ENCODE measurements around the gene LGALS1. TPM values are rescaled to one million over a fixed set of nuclear protein-coding genes. Genes with fewer than 3 reads are reported as not detected.

LGALS1 gene
- total and polyA plus RNA-seq, 2 donors: 482 to 554 TPM

- under 1% methylated on average over 101 of the region's 101 CpGs for WGBS
- peak; percentile 96 to 99 (median 99) for DNase-seq (ENCODE audit: low read depth in 6 of 9, low spot score in 9 of 9)
- Histone ChIP-seq H3K36me3 (ENCODE audit: control insufficient read depth in 2 of 2, insufficient read depth in 2 of 2, low read length in 1 of 2) (peaks cover 9 to 15% of the 10 kb centered on the region in 2 donors), H3K4me3 (ENCODE audit: low read length in 2 of 2) (peak within 1 kb of the TSS; percentile 71 to 77), H3K9me3 (ENCODE audit: control insufficient read depth in 2 of 2, insufficient read depth in 1 of 2, low read length in 1 of 2) (no peaks in the 10 kb centered on the region), H3K4me1 (ENCODE audit: control insufficient read depth in 2 of 2, insufficient read depth in 2 of 2, low read length in 2 of 2) (peaks cover 32 to 37% of the 10 kb centered on the region in 2 donors), H3K27ac (ENCODE audit: low read depth in 1 of 2, low read length in 1 of 2) (peak within 1 kb of the TSS; percentile 86 to 92), H3K27me3 (ENCODE audit: control insufficient read depth in 2 of 2, insufficient read depth in 1 of 2, low read length in 1 of 2) (no peaks in the 10 kb centered on the region)
Observed at GRCh38 chr22:37658133-37659065, 17.0 kb upstream of the LGALS1 start, which contains the start of gene PDXP. PDXP (plus strand) TSS chr22:37658723; CDS start chr22:37658783, 60 bp downstream.

GRCh38 chr22:37659066-37659896 lies 16.2 kb upstream of the LGALS1 start:
- 4% methylated on average over 68 of the region's 68 CpGs for WGBS
- Histone ChIP-seq H3K4me3 (ENCODE audit: low read length in 2 of 2) (peak overlapping the region; percentile 71 to 77), H3K9me3 (ENCODE audit: control insufficient read depth in 2 of 2, insufficient read depth in 1 of 2, low read length in 1 of 2) (no peaks in the 10 kb centered on the region), H3K27ac (ENCODE audit: low read depth in 1 of 2, low read length in 1 of 2) (peak overlapping the region; percentile 44 to 71), H3K36me3 (ENCODE audit: control insufficient read depth in 2 of 2, insufficient read depth in 2 of 2, low read length in 1 of 2) (peaks cover 2 to 16% of the 10 kb centered on the region in 2 donors), H3K4me1 (ENCODE audit: control insufficient read depth in 2 of 2, insufficient read depth in 2 of 2, low read length in 2 of 2) (peaks cover 32 to 37% of the 10 kb centered on the region in 2 donors), H3K27me3 (ENCODE audit: control insufficient read depth in 2 of 2, insufficient read depth in 1 of 2, low read length in 1 of 2) (no peaks in the 10 kb centered on the region)
- DNase-seq (ENCODE audit: low read depth in 6 of 9, low spot score in 9 of 9): peak in 2 of 9 donors; percentile 57 to 61

- Histone ChIP-seq H3K27me3 (ENCODE audit: control insufficient read depth in 2 of 2, insufficient read depth in 1 of 2, low read length in 1 of 2) (no peaks in the 10 kb centered on the region), H3K9me3 (ENCODE audit: control insufficient read depth in 2 of 2, insufficient read depth in 1 of 2, low read length in 1 of 2) (no peaks in the 10 kb centered on the region), H3K4me3 (ENCODE audit: low read length in 2 of 2) (peak overlapping the region; percentile 71 to 77), H3K27ac (ENCODE audit: low read depth in 1 of 2, low read length in 1 of 2) (peak overlapping the region in 1 of 2 donors; percentile 44), H3K36me3 (ENCODE audit: control insufficient read depth in 2 of 2, insufficient read depth in 2 of 2, low read length in 1 of 2) (peaks cover 3 to 24% of the 10 kb centered on the region in 2 donors), H3K4me1 (ENCODE audit: control insufficient read depth in 2 of 2, insufficient read depth in 2 of 2, low read length in 2 of 2) (peaks cover 32 to 37% of the 10 kb centered on the region in 2 donors)
- WGBS: 87% methylated on average over 14 of the region's 14 CpGs
- DNase-seq (ENCODE audit: low read depth in 6 of 9, low spot score in 9 of 9): no peak
Observed at GRCh38 chr22:37659897-37660708, 15.3 kb upstream of the LGALS1 start.

GRCh38 chr22:37660709-37661045 lies 14.8 kb upstream of the LGALS1 start:
- Histone ChIP-seq H3K4me1 (ENCODE audit: control insufficient read depth in 2 of 2, insufficient read depth in 2 of 2, low read length in 2 of 2) (peaks cover 32 to 37% of the 10 kb centered on the region in 2 donors), H3K4me3 (ENCODE audit: low read length in 2 of 2) (peak overlapping the region in 1 of 2 donors; percentile 2), H3K27me3 (ENCODE audit: control insufficient read depth in 2 of 2, insufficient read depth in 1 of 2, low read length in 1 of 2) (no peaks in the 10 kb centered on the region), H3K36me3 (ENCODE audit: control insufficient read depth in 2 of 2, insufficient read depth in 2 of 2, low read length in 1 of 2) (peaks cover 9 to 30% of the 10 kb centered on the region in 2 donors), H3K9me3 (ENCODE audit: control insufficient read depth in 2 of 2, insufficient read depth in 1 of 2, low read length in 1 of 2) (no peaks in the 10 kb centered on the region), H3K27ac (ENCODE audit: low read depth in 1 of 2, low read length in 1 of 2) (peak overlapping the region in 1 of 2 donors; percentile 44)
- DNase-seq (ENCODE audit: low read depth in 6 of 9, low spot score in 9 of 9): no peak
- WGBS: 97% methylated on average over 2 of the region's 2 CpGs

- no peak overlapping the region for H3K4me3 ChIP-seq (ENCODE audit: low read length in 2 of 2)
Observed at GRCh38 chr22:37661160-37661924, 14.1 kb upstream of the LGALS1 start.

GRCh38 chr22:37662039-37662438 lies 13.4 kb upstream of the LGALS1 start:
- H3K4me3 ChIP-seq (ENCODE audit: low read length in 2 of 2): no peak overlapping the region
- peaks cover 0 to 3% of the 10 kb centered on the region in 2 donors for H3K9me3 ChIP-seq (ENCODE audit: control insufficient read depth in 2 of 2, insufficient read depth in 1 of 2, low read length in 1 of 2)
- WGBS: 94% methylated on average over 5 of the region's 5 CpGs
- no peaks in the 10 kb centered on the region for H3K27me3 ChIP-seq (ENCODE audit: control insufficient read depth in 2 of 2, insufficient read depth in 1 of 2, low read length in 1 of 2)
- H3K36me3 ChIP-seq (ENCODE audit: control insufficient read depth in 2 of 2, insufficient read depth in 2 of 2, low read length in 1 of 2): peaks cover 21 to 42% of the 10 kb centered on the region in 2 donors
- H3K4me1 ChIP-seq (ENCODE audit: control insufficient read depth in 2 of 2, insufficient read depth in 2 of 2, low read length in 2 of 2): peaks cover 32 to 37% of the 10 kb centered on the region in 2 donors
- no peak for DNase-seq (ENCODE audit: low read depth in 6 of 9, low spot score in 9 of 9)
- H3K27ac ChIP-seq (ENCODE audit: low read depth in 1 of 2, low read length in 1 of 2): no peak overlapping the region

More at GRCh38 chr22:37661160-37661924, 14.1 kb upstream of the LGALS1 start:
- peaks cover 15 to 37% of the 10 kb centered on the region in 2 donors for H3K36me3 ChIP-seq (ENCODE audit: control insufficient read depth in 2 of 2, insufficient read depth in 2 of 2, low read length in 1 of 2)
- H3K27ac ChIP-seq (ENCODE audit: low read depth in 1 of 2, low read length in 1 of 2): peak overlapping the region; percentile 36 to 44
- peaks cover 32 to 37% of the 10 kb centered on the region in 2 donors for H3K4me1 ChIP-seq (ENCODE audit: control insufficient read depth in 2 of 2, insufficient read depth in 2 of 2, low read length in 2 of 2)
- no peaks in the 10 kb centered on the region for H3K27me3 ChIP-seq (ENCODE audit: control insufficient read depth in 2 of 2, insufficient read depth in 1 of 2, low read length in 1 of 2)
- no peaks in the 10 kb centered on the region for H3K9me3 ChIP-seq (ENCODE audit: control insufficient read depth in 2 of 2, insufficient read depth in 1 of 2, low read length in 1 of 2)
- 81% methylated on average over 12 of the region's 12 CpGs for WGBS
- DNase-seq (ENCODE audit: low read depth in 6 of 9, low spot score in 9 of 9): peak in 2 of 9 donors; percentile 55 to 77

- Histone ChIP-seq H3K4me1 (ENCODE audit: control insufficient read depth in 2 of 2, insufficient read depth in 2 of 2, low read length in 2 of 2) (peaks cover 24 to 26% of the 10 kb centered on the region in 2 donors), H3K9me3 (ENCODE audit: control insufficient read depth in 2 of 2, insufficient read depth in 1 of 2, low read length in 1 of 2) (peaks cover 0 to 3% of the 10 kb centered on the region in 2 donors), H3K36me3 (ENCODE audit: control insufficient read depth in 2 of 2, insufficient read depth in 2 of 2, low read length in 1 of 2) (peaks cover 26 to 45% of the 10 kb centered on the region in 2 donors), H3K27ac (ENCODE audit: low read depth in 1 of 2, low read length in 1 of 2) (no peak overlapping the region), H3K4me3 (ENCODE audit: low read length in 2 of 2) (no peak overlapping the region), H3K27me3 (ENCODE audit: control insufficient read depth in 2 of 2, insufficient read depth in 1 of 2, low read length in 1 of 2) (no peaks in the 10 kb centered on the region)
- no peak for DNase-seq (ENCODE audit: low read depth in 6 of 9, low spot score in 9 of 9)
- WGBS: 96% methylated on average over 16 of the region's 16 CpGs
Observed at GRCh38 chr22:37663521-37664140, 11.8 kb upstream of the LGALS1 start.

All from thymus (tissue), 11 donors.